Aorta (tissue), 5 donors: Measurements from ENCODE around the gene DIDO1. TPM values are rescaled to one million over a fixed set of nuclear protein-coding genes. Genes with fewer than 3 reads are reported as not detected.

Experiments
- ATAC-seq: fragments of 200-7000 bp; cut with Tn5 transposase; one replicate; pipeline ENCODE4 v1.9.1; 2022; ENCODE audit warnings: moderate library complexity; ENCODE audit not compliant: low FRiP score
- DNase-seq, 2 donors: peaks; one replicate each; pipeline ENCODE4 v3.0.0-alpha.2; 2020
- H3K27ac ChIP-seq, 2 donors: one replicate each; pipeline ENCODE4 v1.5.1; 2013; ENCODE audit warnings: low read length in 2 of 2, mild to moderate bottlenecking in 2 of 2, moderate library complexity in 2 of 2, control low read depth in 1 of 2, inconsistent platforms in 1 of 2, low read depth in 1 of 2
- H3K27me3 ChIP-seq, 2 donors: one replicate each; pipeline ENCODE4 v1.6.1; 2013; ENCODE audit warnings: control low read depth in 1 of 2, low read length in 1 of 2, mild to moderate bottlenecking in 1 of 2, moderate library complexity in 1 of 2; ENCODE audit not compliant: insufficient read depth in 2 of 2, control insufficient read depth in 1 of 2
- H3K36me3 ChIP-seq, 2 donors: one replicate each; pipeline ENCODE4 v1.6.1; 2013; ENCODE audit warnings: control low read depth in 1 of 2, low read length in 1 of 2, mild to moderate bottlenecking in 1 of 2; ENCODE audit not compliant: insufficient read depth in 2 of 2, control insufficient read depth in 1 of 2
- H3K4me1 ChIP-seq, 2 donors: one replicate each; pipeline ENCODE4 v1.6.1; 2013; ENCODE audit warnings: low read length in 2 of 2, control low read depth in 1 of 2, mild to moderate bottlenecking in 1 of 2, moderate library complexity in 1 of 2; ENCODE audit not compliant: insufficient read depth in 2 of 2, control insufficient read depth in 1 of 2
- H3K4me3 ChIP-seq, 2 donors: one replicate each; pipeline ENCODE4 v1.5.1; 2013; ENCODE audit warnings: low read length in 2 of 2, control low read depth in 1 of 2, mild to moderate bottlenecking in 1 of 2
- H3K9me3 ChIP-seq: one replicate; pipeline ENCODE4 v1.6.1; 2013; ENCODE audit warnings: mild to moderate bottlenecking, low read length; ENCODE audit not compliant: control insufficient read depth
- WGBS, 2 donors: extraction: QIAGEN DNeasy Blood & Tissue Kit; methylation state at CpG; one replicate each; pipeline ENCODE4 v1.1.7; 2013; 5-methylcytosine and 5-hydroxymethylcytosine counted together
- intact Hi-C, 2 donors: fragments of 100-400 bp; cut with DNase I; formaldehyde crosslinking; loops; one replicate each; pipeline versions ENCODE4 v1.14.2 to v1.15.0; 2022
- long read RNA-seq, 2 donors: library from polyadenylated mRNA; unstranded; transcript quantifications; one replicate each; pipeline ENCODE4 v2.0.0, GENCODE V29; 2020 to 2021
- polyA plus RNA-seq, 2 donors: library from polyadenylated mRNA; stranded (reverse); fragments of 200-250 nt; gene quantifications; one replicate each; pipeline ENCODE4 v1.2.3, GENCODE V29; 2013
- total RNA-seq, 2 donors: library from RNA; stranded (reverse); fragmentation: NEBNext Ultra II Directional; extraction: Animal tissue kit (Norgen Biotek cat#: 25700); gene quantifications; one replicate each; pipeline ENCODE4 v1.2.1, GENCODE V29; 2021
- donor health status: healthy with polysubstance abuse.
- donor health status: Bipolar disorder and iron deficiency.
- donor health status: DM: no; HTN: no; CAD: no.
- donor health status: DM: no; HTN: no; CAD: no.
- donor health status: DM: yes; HTN: yes; CAD: no.

The DIDO1 gene
- total RNA-seq (10 to 100 TPM; 45.8 to 64.2 TPM), polyA plus RNA-seq (10 to 100 TPM in 1 of 2 donors, 1 to 10 TPM in 1; 8.1 to 40.3 TPM)
- long read RNA-seq, donor 1, transcript DIDO1-205 (6 exons, 2,833 nt), result minor isoform, 11 of 122 reads
- long read RNA-seq, donor 1, transcript DIDO1-202 (6 exons, 2,707 nt), result major isoform, 64 of 122 reads
- long read RNA-seq, donor 1, partial matches to known transcripts, result 21 of 122 reads
- long read RNA-seq, donor 1, other reads (novel, unspliced or antisense), result 26 of 122 reads
- long read RNA-seq, donor 2, transcript DIDO1-204 (6 exons, 2,704 nt), result major isoform, 10 of 57 reads
- long read RNA-seq, donor 2, partial matches to known transcripts, result 15 of 57 reads
- long read RNA-seq, donor 2, other reads (novel, unspliced or antisense), result 26 of 57 reads

DNA sequence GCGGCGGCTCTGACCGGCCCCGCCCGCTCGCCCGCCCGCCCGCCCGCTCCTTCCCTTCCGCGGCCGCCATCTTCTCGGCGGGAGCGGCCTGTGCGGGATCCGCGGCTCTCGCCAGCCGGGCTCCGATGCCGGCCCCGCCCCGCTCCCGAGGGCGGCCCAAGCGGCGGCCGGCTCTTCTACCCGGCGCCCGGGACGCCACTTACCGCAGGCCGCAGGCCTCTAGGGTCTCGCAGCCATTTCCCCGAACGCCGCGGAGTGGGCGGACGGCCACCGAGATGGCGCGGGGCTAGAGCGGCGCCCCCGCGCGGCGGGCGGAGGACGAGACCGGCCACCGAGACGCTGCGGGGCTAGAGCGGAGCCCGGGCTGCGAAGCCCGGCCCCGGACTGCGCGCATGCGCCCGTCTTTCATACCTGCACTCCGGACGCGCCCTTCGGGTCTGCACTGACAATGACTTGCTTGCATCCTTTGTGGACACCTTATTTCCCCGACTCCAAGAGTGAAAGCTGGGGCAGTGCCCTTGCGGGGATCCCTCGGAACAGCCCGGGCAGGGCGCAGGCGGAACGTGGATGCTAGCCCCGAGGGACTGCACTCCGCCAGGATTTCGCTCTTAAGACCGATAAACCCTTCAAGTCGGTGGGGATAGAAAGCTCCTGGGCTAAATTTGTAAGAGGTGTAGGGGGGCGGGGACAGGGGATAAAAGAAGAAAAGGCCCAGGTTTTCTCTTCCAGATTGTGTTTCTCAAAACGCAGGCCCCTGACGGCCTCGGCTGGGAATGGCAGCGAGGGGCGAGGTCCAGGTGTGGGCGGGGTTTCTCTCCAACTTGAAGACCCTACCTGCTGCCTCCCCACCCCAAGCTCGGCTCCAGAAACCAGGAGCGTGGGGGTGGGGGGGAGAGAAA lies at the start of gene DIDO1:
TSS of gene DIDO1 (minus strand) at position 277 of the 899 bp plus-strand sequence.
- 1% methylated on average over 63 to 92 of the region's 92 CpGs for WGBS, 2 donors
- peak within 1 kb of the TSS; percentile 59 to 98 for H3K27ac ChIP-seq
- DNase-seq (peak; percentile 89 to 97), ATAC-seq (peak; percentile 93)
- peak within 1 kb of the TSS; percentile 6 to 94 for H3K4me3 ChIP-seq
- peaks cover 0 to 1% of the 10 kb centered on the region in 2 donors for H3K4me1 ChIP-seq
- intact Hi-C loops, result no loop called here
- H3K27me3 ChIP-seq, result no peaks in the 10 kb centered on the region
- H3K36me3 ChIP-seq, result no peaks in the 10 kb centered on the region
- H3K9me3 ChIP-seq, result no peaks in the 10 kb centered on the region

- DNase-seq, result no peak
- WGBS, 2 donors, result 56 to 60% methylated on average over 10 of the region's 10 CpGs
- intact Hi-C loops, result no loop called here
- Histone ChIP-seq H3K9me3 (no peaks in the 10 kb centered on the region), H3K27ac (no peak overlapping the region), H3K4me3 (no peak overlapping the region), H3K27me3 (no peaks in the 10 kb centered on the region), H3K4me1 (no peaks in the 10 kb centered on the region), H3K36me3 (no peaks in the 10 kb centered on the region)
- ATAC-seq, result no peak
Observed at GRCh38 chr20:62975251-62975760, 49.0 kb upstream of the DIDO1 start.

- no peaks in the 10 kb centered on the region for H3K27me3 ChIP-seq
- no peak overlapping the region for H3K4me3 ChIP-seq
- no peaks in the 10 kb centered on the region for H3K36me3 ChIP-seq
- H3K4me1 ChIP-seq, result no peaks in the 10 kb centered on the region
- DNase-seq, result no peak
- 7 to 13% methylated on average over 44 to 48 of the region's 48 CpGs for WGBS, 2 donors
- intact Hi-C loops, result loop anchor here (1.0 to 2.0 kb wide), 2 partner anchors 36 to 38 kb away; no protein-coding TSS in a partner anchor
- no peaks in the 10 kb centered on the region for H3K9me3 ChIP-seq
- peak; percentile 9 for ATAC-seq
- no peak overlapping the region for H3K27ac ChIP-seq
Observed at GRCh38 chr20:62972845-62973745, 46.8 kb upstream of the DIDO1 start.

GRCh38 chr20:62971950-62972844 lies 45.9 kb upstream of the DIDO1 start:
- H3K27ac ChIP-seq, result no peak overlapping the region
- H3K27me3 ChIP-seq, result no peaks in the 10 kb centered on the region
- H3K4me1 ChIP-seq, result no peaks in the 10 kb centered on the region
- H3K36me3 ChIP-seq, result no peaks in the 10 kb centered on the region
- no peaks in the 10 kb centered on the region for H3K9me3 ChIP-seq
- DNase-seq (peak; percentile 93 to 95), ATAC-seq (peak; percentile 91)
- 5% methylated on average over 36 to 38 of the region's 38 CpGs for WGBS, 2 donors
- intact Hi-C loops, result loop anchor here (1.0 to 2.0 kb wide), 2 partner anchors 37 to 39 kb away; no protein-coding TSS in a partner anchor
- H3K4me3 ChIP-seq, result no peak overlapping the region

- no peak overlapping the region for H3K4me3 ChIP-seq
- DNase-seq, result no peak
- no peaks in the 10 kb centered on the region for H3K9me3 ChIP-seq
- no peaks in the 10 kb centered on the region for H3K4me1 ChIP-seq
- ATAC-seq, result no peak
- H3K27me3 ChIP-seq, result no peaks in the 10 kb centered on the region
- no peaks in the 10 kb centered on the region for H3K36me3 ChIP-seq
- WGBS, 2 donors, result 60 to 71% methylated on average over 10 of the region's 10 CpGs
- H3K27ac ChIP-seq, result no peak overlapping the region
- intact Hi-C loops, result no loop called here
Observed at GRCh38 chr20:62971211-62971949, 45.1 kb upstream of the DIDO1 start.

DNA sequence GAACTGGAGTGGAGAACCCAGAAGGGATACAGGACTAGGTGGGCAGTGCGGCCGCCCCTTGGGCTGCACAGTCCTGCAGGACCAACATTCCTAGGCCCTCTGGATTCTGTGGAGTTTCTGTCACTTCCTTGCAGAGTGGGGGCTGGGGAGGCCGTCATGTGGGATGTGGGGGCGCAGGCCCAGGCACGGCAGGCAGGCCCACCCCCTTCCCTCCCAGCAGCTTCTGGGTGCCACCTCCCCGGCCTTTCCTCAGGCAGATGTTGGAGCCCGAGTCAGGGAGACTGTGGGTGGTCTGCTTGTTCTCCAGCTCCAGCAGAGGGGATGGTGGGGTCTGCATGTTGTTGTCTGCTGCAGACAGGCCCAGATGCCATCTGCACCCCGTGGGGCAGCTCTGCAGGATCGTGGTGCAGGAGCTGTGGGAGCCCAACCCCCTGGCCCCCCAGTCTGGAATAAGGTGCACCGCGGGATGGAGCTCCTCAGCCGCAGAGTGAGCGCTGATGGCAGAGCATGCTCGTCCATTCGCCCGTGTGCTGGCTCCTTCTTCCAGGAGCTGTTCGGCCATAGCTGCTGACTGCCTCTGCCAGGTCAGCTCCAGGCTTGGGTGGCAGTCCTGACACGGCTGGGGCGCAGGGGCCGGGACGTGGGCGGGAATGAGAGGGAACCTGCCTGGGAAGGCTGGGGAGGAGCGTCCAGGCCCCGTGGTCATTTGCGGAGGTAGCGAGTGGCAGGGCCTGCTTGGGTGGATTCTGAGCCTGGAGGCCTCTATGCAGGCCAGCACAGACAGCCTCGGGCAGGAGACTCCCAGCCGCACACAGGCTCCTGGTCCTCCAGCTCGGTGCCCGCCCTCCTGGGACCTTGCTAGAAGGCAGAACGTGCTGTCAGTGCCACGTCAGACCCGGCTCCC lies 44.3 kb upstream of the DIDO1 start:
- H3K4me3 ChIP-seq, result no peak overlapping the region
- H3K27me3 ChIP-seq, result no peaks in the 10 kb centered on the region
- H3K27ac ChIP-seq, result no peak overlapping the region
- no peaks in the 10 kb centered on the region for H3K9me3 ChIP-seq
- no peaks in the 10 kb centered on the region for H3K36me3 ChIP-seq
- 33 to 45% methylated on average over 33 of the region's 33 CpGs for WGBS, 2 donors
- no peak for DNase-seq
- H3K4me1 ChIP-seq, result no peaks in the 10 kb centered on the region
- intact Hi-C loops, result no loop called here
- ATAC-seq, result no peak
